Endothelial cell of umbilical vein (primary cell): ENCODE data around the gene PLEKHA7. TPM values are rescaled to one million over a fixed set of nuclear protein-coding genes. Genes with fewer than 3 reads are reported as not detected.

ENCODE experiments used
- BruUV-seq: library from RNA; stranded (reverse); fragments of 400-500 nt; replicated peaks from 2 replicates; lab custom pipeline; 2021; lab: Mats Ljungman, UMichigan
- CTCF ChIA-PET: fragments of 300-600, 350-600 bp; sonication (Branson Sonifier 250); formaldehyde crosslinking; loops from one replicate; lab custom pipeline; 2021; ENCODE audit warnings: antibody characterized with exemption, inconsistent platforms; lab: Charles Lee
- POLR2A ChIA-PET: fragments of 300-600, 350-600 bp; sonication (Branson Sonifier 250); formaldehyde crosslinking; loops from one replicate; lab custom pipeline; 2021; ENCODE audit warnings: antibody characterized with exemption, inconsistent platforms; lab: Charles Lee
- DNase-seq: peaks from one replicate; pipeline ENCODE4 v3.0.0-alpha.2; 2011; ENCODE audit warnings: low read depth, low spot score
- FAIRE-seq: peaks from 2 replicates; lab custom pipeline; 2011; peaks lifted over from hg19 to GRCh38; lab: Jason Lieb, UNC
- H2AFZ ChIP-seq: 2 replicates; pipeline ENCODE4 v1.6.0; 2012; ENCODE audit warnings: low read depth, low read length, control low read depth, inconsistent platforms
- H3K27ac ChIP-seq: 2 replicates; pipeline ENCODE4 v1.5.1; 2011; ENCODE audit warnings: low read depth, mild to moderate bottlenecking, control low read depth, low read length, moderate library complexity; ENCODE audit not compliant: insufficient read depth
- H3K27me3 ChIP-seq, 2 experiments: 2 replicates each; pipeline versions ENCODE4 v1.6.0 to v1.6.1; 2011; ENCODE audit warnings: low read length in 2 of 2, mixed read lengths in 1 of 2; ENCODE audit not compliant: control insufficient read depth in 2 of 2, insufficient read depth in 2 of 2
- H3K36me3 ChIP-seq, 2 experiments: 2 replicates in 1 of 2; 3 replicates in 1 of 2; pipeline ENCODE4 v1.5.1; 2011; ENCODE audit warnings: low read length in 2 of 2, mild to moderate bottlenecking in 1 of 2, moderate library complexity in 1 of 2; ENCODE audit not compliant: control insufficient read depth in 2 of 2, insufficient read depth in 2 of 2; ENCODE audit errors: extremely low read depth in 1 of 2
- H3K4me1 ChIP-seq: 3 replicates; pipeline ENCODE4 v1.5.1; 2011; ENCODE audit warnings: mild to moderate bottlenecking, low read length; ENCODE audit not compliant: control insufficient read depth, insufficient read depth; ENCODE audit errors: extremely low read depth
- H3K4me2 ChIP-seq: 2 replicates; pipeline ENCODE4 v1.6.1; 2011; ENCODE audit warnings: low read length, control low read depth, mixed read lengths; ENCODE audit not compliant: insufficient read depth
- H3K4me3 ChIP-seq, 3 experiments: fragments of 200-600 bp in 1 of 3; sonication (generic), shearing (Covaris generic) in 1 of 3; replicated peaks in 1 of 3; 2 replicates each; pipeline ENCODE4 v1.5.1; 2011 to 2016; ENCODE audit warnings: control low read depth in 3 of 3, low read length in 3 of 3, mild to moderate bottlenecking in 2 of 3, inconsistent platforms in 1 of 3, low read depth in 1 of 3, moderate library complexity in 1 of 3; ENCODE audit not compliant: insufficient read depth in 1 of 3
- H3K79me2 ChIP-seq: 2 replicates; pipeline ENCODE4 v1.6.0; 2012; ENCODE audit warnings: low read length, inconsistent platforms; ENCODE audit not compliant: control insufficient read depth, insufficient read depth
- H3K9ac ChIP-seq: replicated peaks from 2 replicates; pipeline ENCODE3; 2011; ENCODE audit warnings: low read length, control low read depth; ENCODE audit not compliant: insufficient read depth; ENCODE audit errors: extremely low read depth
- H3K9me1 ChIP-seq: replicated peaks from 3 replicates; pipeline ENCODE4 v1.6.0; 2011; ENCODE audit warnings: mild to moderate bottlenecking, low read length; ENCODE audit not compliant: control insufficient read depth, insufficient read depth; ENCODE audit errors: extremely low read depth
- H3K9me3 ChIP-seq: replicated peaks from 2 replicates; pipeline ENCODE4 v1.5.1; 2012; ENCODE audit warnings: low read length, inconsistent platforms; ENCODE audit not compliant: control insufficient read depth, insufficient read depth
- H4K20me1 ChIP-seq: replicated peaks from 2 replicates; pipeline ENCODE3; 2011; ENCODE audit warnings: mild to moderate bottlenecking, low read length; ENCODE audit not compliant: control insufficient read depth, insufficient read depth; ENCODE audit errors: extremely low read depth
- EZH2 ChIP-seq: IDR thresholded peaks from 2 replicates; pipeline ENCODE4 v1.6.1; 2012; ENCODE audit warnings: borderline replicate concordance, low read depth, mild to moderate bottlenecking, moderate library complexity, low read length, inconsistent platforms; ENCODE audit not compliant: severe bottlenecking
- FOS ChIP-seq: IDR thresholded peaks from 2 replicates; pipeline ENCODE4 v1.6.1; 2011; ENCODE audit warnings: mild to moderate bottlenecking, low read length, moderate library complexity, borderline replicate concordance; ENCODE audit not compliant: insufficient read depth
- GATA2 ChIP-seq: IDR thresholded peaks from 2 replicates; pipeline ENCODE4 v1.7.0; 2011; ENCODE audit warnings: low read depth, mild to moderate bottlenecking, moderate library complexity, mixed read lengths, low read length; ENCODE audit not compliant: insufficient read length, insufficient read depth
- JUN ChIP-seq: IDR thresholded peaks from 2 replicates; pipeline ENCODE4 v1.6.1; 2011; ENCODE audit warnings: borderline replicate concordance, low read depth; ENCODE audit not compliant: insufficient read length, insufficient read depth
- POLR2AphosphoS5 ChIP-seq: IDR thresholded peaks from 2 replicates; pipeline ENCODE4 v1.6.1; 2012; ENCODE audit warnings: low read depth, mild to moderate bottlenecking, control low read depth, low read length, moderate library complexity; ENCODE audit not compliant: insufficient read depth
- dilution Hi-C: fragments of 300-500 bp; cut with MboI; formaldehyde crosslinking; loops from one replicate; pipeline ENCODE4 v1.15.0; 2019; ENCODE audit warnings: low sequenced_read_pairs; ENCODE audit not compliant: extremely low pct_ligation_motif_present
- intact Hi-C: fragments of 100-400 bp; cut with micrococcal nuclease; formaldehyde crosslinking; loops from one replicate; pipeline ENCODE4 v1.10.0; 2022
- polyA plus RNA-seq, 4 experiments: library from polyadenylated mRNA; depleted of rRNA in 3 of 4; stranded (reverse) in 3 of 4; unstranded in 1 of 4; fragments of >200 nt; gene quantifications; 2 replicates each; pipeline versions ENCODE4 v1.2.1 to v1.2.3, GENCODE V29; 2011 to 2012; ENCODE audit warnings: missing spikeins in 1 of 4
- total RNA-seq: library from RNA; stranded (reverse); gene quantifications from 2 replicates; pipeline ENCODE4 v1.2.3, GENCODE V29; 2021
- TF ChIP-seq, protein P1 (sequence below): IDR thresholded peaks from 2 replicates; pipeline ENCODE4 v1.6.1; 2011; ENCODE audit not compliant: insufficient read depth, insufficient read length
- TF ChIP-seq, protein P2 (sequence below), 2 donors: IDR thresholded peaks; 1 replicate in 1 of 2; 2 replicates in 1 of 2; pipeline ENCODE4 v1.5.1; 2011; ENCODE audit warnings: low read length in 2 of 2, mild to moderate bottlenecking in 2 of 2, moderate library complexity in 2 of 2, control low read depth in 1 of 2, inconsistent platforms in 1 of 2, low read depth in 1 of 2; ENCODE audit not compliant: insufficient read depth in 1 of 2; ENCODE audit errors: extremely low read depth in 1 of 2

The PLEKHA7 gene
- total and polyA plus RNA-seq, 2 donors (not counting 3 experiments of a cell fraction or from before 2014, with no cell fraction given) = 1.7 to 3.8 TPM

DNA sequence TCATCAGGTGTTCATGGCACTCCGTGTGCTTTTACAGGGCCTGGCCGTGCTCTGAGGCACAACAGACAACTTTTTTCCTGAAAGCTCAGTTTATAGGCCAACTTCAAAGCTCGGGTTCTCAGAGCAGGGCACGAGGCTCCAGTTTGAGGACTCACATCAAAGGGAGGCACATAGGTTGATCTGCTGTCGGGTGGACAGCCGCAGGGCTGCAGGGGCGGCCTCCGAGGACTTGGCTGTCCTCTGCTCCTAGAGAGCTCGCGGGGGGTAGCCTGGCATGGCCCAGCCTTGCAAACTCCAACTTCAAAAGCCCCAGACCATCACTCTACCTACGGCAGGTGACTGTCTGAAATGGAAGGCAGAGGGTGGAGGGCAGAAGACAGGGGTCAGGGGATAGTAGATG, 244.2 kb downstream of the PLEKHA7 start:
- CTCF ChIA-PET = interaction anchor here (0.7 to 2.0 kb wide), 2 partner anchors 15 to 106 kb away, joined by 3 to 7 read pairs; no protein-coding TSS in a partner anchor
- no peak for FAIRE-seq

More for the DNA sequence above, 244.2 kb downstream of the PLEKHA7 start:
- H4K20me1 ChIP-seq = no peaks in the 10 kb centered on the region
- no peak for DNase-seq
- H2AFZ ChIP-seq = no peak overlapping the region
- BruUV-seq = no TSS peak
- POLR2A ChIA-PET = no interaction called here
- TF ChIP-seq EZH2 = no peak
- no peak for TF ChIP-seq GATA2
- no peak for TF ChIP-seq POLR2AphosphoS5
- TF ChIP-seq FOS = no peak
- no peak for TF ChIP-seq JUN
- TF ChIP-seq, protein P1, sequence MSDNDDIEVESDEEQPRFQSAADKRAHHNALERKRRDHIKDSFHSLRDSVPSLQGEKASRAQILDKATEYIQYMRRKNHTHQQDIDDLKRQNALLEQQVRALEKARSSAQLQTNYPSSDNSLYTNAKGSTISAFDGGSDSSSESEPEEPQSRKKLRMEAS = no peak
- TF ChIP-seq, protein P2, sequence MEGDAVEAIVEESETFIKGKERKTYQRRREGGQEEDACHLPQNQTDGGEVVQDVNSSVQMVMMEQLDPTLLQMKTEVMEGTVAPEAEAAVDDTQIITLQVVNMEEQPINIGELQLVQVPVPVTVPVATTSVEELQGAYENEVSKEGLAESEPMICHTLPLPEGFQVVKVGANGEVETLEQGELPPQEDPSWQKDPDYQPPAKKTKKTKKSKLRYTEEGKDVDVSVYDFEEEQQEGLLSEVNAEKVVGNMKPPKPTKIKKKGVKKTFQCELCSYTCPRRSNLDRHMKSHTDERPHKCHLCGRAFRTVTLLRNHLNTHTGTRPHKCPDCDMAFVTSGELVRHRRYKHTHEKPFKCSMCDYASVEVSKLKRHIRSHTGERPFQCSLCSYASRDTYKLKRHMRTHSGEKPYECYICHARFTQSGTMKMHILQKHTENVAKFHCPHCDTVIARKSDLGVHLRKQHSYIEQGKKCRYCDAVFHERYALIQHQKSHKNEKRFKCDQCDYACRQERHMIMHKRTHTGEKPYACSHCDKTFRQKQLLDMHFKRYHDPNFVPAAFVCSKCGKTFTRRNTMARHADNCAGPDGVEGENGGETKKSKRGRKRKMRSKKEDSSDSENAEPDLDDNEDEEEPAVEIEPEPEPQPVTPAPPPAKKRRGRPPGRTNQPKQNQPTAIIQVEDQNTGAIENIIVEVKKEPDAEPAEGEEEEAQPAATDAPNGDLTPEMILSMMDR (IDR thresholded peaks at IDR 0.05; ENCODE audit: extremely low read depth in 1 of 2, insufficient read depth in 1 of 2, low read depth in 1 of 2, low read length in 2 of 2) = no peak
- H3K79me2 ChIP-seq = no peaks in the 10 kb centered on the region
- H3K36me3 ChIP-seq = no peaks in the 10 kb centered on the region
- H3K4me1 ChIP-seq = no peaks in the 10 kb centered on the region
- dilution Hi-C loops (no loop called here), intact Hi-C loops (no loop called here)
- H3K9me3 ChIP-seq = no peaks in the 10 kb centered on the region
- H3K27ac ChIP-seq = no peak overlapping the region
- no peak overlapping the region for H3K9ac ChIP-seq
- H3K4me3 ChIP-seq = no peak overlapping the region
- no peaks in the 10 kb centered on the region for H3K9me1 ChIP-seq
- H3K27me3 ChIP-seq = peaks cover 7 to 15% of the 10 kb centered on the region in 2 experiments
- no peak overlapping the region for H3K4me2 ChIP-seq
